GM12892 (cell line): Measurements from ENCODE around the gene SPRN.

Source experiments
- POLR2A ChIP-seq: IDR thresholded peaks from 2 replicates; pipeline ENCODE4 v1.6.1; 2011; ENCODE audit warnings: low read depth, low read length, control low read depth
- POLR2AphosphoS5 ChIP-seq: IDR thresholded peaks from 2 replicates; pipeline ENCODE4 v1.6.1; 2011; ENCODE audit warnings: low read depth, low read length, control low read depth
- TAF1 ChIP-seq: IDR thresholded peaks from 2 replicates; pipeline ENCODE4 v1.6.1; 2011; ENCODE audit warnings: low read depth, mild to moderate bottlenecking, control low read depth, low read length, borderline replicate concordance

DNA sequence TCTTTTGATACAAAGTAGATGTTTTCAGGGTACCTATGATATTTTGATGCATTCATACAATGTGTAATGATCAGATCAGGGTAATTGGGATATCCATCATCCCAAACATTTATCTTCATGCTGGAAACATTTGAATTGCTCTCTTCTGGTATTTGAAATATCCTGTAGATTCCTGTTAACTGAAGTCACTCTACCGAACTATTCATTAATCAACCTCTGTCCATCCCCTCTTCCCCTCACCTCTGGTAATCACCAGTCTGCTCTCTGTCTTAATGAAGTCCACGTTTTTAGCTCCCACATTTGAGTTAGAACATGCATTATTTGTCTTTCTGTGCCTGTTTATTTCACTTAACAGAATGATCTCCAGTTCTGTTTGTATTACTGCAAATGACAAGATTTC lies 19.2 kb downstream of the SPRN start:
- no peak for TF ChIP-seq POLR2AphosphoS5
- no peak for TF ChIP-seq TAF1
- no peak for TF ChIP-seq POLR2A
